RCC 7860 (cell line): ENCODE data around the gene PTPRF.

Experiments
- DNase-seq: peaks from one replicate; pipeline ENCODE4 v3.0.0-alpha.2; 2015; ENCODE audit warnings: low spot score
- FAIRE-seq: peaks from 2 replicates; lab custom pipeline; 2012; peaks lifted over from hg19 to GRCh38; lab: Jason Lieb, UNC

Gene PTPRF

DNA sequence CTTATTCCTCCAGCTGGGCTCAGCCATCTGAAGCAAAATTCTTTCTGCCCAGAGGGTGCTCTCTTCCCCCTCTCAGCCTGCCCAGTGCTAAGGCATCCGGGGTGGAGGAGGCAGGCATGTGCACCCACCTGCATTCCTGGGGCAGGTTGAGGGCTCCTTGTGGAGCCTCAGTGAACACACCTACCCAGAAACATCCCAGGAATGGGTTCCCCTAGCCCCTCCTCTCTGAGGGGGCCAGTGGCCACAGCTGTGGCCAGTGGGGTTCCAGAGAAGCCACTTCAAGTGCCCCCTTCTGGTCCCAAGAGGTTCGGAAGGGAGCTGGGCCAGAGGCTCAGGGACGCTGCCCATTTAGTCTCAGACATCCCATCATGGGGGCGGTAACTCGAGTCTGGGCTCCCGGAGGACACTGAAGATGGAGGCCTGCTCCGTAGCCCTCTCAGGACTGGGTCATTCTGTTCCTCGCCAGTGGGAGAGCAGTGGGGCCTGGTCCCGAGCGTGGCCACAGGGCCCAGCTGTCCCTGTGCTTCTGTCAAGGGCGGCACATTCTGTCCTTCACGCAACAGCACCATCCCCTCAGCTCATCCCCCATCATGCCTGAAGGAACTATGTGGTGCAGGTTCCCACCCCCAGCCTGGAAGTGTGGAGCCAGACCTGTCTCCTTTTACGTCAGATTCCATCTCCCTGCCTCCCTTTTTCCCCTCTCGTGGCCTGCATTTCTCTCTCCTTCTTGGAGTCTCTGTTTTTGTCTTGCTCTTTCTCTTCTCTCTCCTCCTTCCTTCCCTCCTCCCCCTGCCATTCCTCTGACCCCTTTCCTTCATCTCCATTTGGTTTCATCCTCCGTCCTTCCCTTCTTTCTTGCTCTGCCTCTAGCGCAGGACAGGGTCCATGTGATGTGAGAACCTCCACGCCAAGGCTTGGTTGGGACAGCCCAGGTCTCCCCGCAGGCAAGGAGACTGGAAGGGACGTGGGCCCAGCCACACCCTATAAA, 69.6 kb downstream of the PTPRF start:
- DNase-seq (no peak), FAIRE-seq (no peak)

DNA sequence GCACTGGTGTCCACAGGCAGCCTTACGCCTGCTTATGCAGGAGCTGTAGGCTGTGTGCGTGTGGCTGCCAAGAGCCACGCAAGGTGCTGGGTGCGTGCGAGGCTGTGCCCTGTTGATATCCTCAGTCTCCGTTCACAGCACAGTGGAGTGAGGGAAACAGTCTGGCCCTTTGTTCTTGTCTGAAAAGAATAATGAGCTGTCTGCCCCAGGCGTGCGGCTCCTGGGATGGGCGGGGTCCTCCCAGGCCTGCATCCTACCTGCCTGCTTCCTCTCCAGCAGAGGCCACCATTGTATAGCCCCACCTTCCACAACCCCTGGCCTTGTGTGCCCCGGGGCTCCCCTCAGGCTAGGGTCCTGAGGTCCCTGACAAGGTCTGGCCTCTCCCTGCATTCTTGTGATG, 72.3 kb downstream of the PTPRF start:
- DNase-seq = no peak

DNA sequence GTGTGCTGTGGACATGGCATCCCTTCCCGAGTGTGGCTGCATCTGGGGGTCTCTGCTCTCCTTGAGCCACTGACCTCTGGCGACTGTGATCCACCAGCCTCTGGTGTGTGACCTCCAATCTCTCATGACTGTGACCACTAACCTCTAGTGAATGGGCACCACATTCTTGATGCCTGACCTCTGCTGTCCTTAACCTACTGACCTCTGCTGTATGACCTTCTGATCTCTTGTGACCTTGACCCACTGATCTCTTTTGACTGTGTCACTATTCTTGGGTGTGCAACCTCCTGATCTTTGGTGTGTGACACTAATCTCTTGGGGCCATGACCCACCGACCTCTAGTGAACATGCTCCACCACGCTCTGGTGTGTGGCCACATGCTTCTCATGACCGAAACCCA, 73.5 kb downstream of the PTPRF start:
- DNase-seq = no peak
- FAIRE-seq = no peak

More for the DNA sequence above, 72.3 kb downstream of the PTPRF start:
- FAIRE-seq = no peak

DNA sequence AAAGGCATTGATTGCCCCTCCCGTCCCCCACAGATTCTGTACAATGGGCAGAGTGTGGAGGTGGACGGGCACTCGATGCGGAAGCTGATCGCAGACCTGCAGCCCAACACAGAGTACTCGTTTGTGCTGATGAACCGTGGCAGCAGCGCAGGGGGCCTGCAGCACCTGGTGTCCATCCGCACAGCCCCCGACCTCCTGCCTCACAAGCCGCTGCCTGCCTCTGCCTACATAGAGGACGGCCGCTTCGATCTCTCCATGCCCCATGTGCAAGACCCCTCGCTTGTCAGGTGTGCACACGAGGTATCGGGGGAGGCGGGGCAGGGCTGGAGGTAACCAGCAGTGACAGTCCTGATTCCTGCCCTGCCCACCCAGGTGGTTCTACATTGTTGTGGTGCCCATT, 74.5 kb downstream of the PTPRF start:
- FAIRE-seq (no peak), DNase-seq (no peak)

DNA sequence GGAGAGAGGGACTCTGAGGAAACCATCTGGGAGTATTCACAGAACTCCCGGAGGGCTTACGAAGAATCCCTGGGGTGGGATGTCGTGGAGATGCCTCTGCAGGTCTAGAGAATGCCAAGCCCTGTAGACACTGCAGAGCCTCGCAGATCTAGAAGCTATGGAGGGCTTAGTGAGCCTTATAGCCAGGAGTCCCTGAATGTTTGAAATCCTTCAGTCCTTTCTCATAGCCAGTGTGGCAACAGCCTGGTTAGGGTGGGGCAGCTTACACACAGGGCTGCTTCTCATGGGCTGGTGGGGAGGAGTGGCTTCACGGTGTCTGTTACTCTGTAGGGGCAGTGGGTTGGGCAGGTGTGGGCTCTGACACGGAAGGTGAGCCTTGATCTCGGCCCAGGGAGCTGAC, 75.1 kb downstream of the PTPRF start:
- no peak for DNase-seq
- FAIRE-seq = no peak

DNA sequence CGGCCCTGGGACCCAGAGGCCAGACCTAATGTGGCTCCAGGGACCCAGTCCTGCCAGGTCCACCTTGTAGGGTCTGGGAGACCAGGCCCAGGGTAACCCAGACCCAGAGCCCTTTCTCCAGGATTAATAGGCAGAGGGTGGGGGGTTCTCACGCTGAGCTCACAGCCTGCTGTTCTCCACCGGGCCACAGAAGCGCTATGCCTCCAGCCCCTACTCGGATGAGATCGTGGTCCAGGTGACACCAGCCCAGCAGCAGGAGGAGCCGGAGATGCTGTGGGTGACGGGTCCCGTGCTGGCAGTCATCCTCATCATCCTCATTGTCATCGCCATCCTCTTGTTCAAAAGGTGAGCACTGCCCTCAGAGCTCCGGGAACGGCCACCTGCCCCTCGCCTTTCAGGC, 75.9 kb downstream of the PTPRF start:
- DNase-seq (no peak), FAIRE-seq (no peak)

DNA sequence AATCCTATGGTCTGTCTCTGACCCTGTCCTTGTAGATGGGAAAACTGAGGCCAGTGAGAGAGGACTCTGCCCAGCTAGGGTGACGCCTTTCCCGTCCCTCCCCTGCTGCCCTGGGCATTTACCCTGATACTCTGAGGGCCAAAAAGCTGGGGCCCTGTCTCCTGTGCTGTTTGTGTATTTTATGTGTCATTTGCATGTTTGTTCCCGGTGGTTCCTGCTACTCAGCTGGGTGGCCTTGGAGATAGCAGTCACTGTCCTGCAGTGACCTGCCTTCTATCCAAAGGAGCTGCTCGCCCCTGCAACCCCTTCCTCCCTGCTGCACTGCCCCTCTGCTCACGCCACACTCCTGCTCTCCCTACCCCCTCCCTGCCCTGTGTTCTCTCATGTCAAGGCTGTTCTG, 78.1 kb downstream of the PTPRF start:
- FAIRE-seq (no peak), DNase-seq (no peak)

DNA sequence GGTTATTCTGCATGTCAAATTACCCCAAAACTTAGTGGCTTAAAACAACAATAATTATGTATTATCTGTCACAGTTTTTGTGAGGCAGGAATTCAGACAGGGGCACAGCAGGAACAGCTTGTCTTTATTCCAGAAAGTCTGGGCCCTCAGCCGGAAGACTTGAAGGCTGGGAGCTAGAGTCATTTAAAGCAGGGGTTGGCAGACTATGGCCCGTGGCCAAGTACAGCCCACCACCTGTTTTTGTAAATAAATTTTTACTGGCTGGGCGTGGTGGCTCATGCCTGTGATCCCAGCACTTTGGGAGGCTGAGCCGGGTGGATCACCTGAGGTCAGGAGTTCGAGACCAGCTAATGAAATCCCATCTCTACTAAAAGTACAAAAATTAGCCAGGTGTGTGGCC, 79.7 kb downstream of the PTPRF start:
- DNase-seq (no peak), FAIRE-seq (no peak)

DNA sequence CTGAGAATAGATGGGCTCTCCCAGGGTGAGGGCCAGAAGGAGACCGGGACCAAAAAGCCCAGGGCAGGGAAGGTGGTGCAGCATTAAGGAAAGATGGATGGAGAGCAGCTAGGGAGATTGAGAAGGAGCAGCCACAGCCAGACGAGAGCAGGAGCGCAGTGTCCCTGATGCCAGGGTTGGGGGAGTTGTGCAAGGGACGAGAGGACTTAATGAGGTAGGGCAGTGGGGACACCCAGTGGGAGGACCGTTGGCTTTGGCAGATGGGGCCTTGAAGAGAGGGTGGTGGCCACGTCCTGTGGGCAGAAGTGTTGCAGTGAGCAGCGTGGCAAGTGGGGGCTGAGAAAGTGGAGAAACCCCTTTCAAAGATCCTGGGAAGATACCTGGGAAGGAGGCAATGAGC, 81.3 kb downstream of the PTPRF start:
- no peak for FAIRE-seq

DNA sequence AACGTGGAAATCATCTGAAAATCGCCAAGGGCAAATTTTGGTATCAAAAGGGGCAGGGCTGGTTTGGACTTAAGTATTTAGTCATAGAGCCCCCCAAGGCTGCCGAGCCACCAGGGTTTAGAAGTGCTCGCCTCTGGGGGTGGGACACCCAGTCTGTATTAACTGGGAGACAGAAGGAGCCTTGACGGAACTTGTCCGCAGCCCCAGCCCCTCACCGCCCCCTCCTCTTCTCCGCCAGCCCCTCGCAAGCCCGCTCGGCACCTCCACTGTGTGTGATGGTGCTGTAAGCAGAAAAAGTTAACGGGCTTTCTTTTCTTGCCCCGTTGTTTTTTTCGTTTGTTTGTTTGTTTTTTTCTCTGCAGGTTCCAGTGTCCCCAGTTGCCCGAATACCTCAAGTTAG, 81.7 kb downstream of the PTPRF start:
- DNase-seq = no peak
- no peak for FAIRE-seq

More for the DNA sequence above, 81.3 kb downstream of the PTPRF start:
- DNase-seq = no peak

DNA sequence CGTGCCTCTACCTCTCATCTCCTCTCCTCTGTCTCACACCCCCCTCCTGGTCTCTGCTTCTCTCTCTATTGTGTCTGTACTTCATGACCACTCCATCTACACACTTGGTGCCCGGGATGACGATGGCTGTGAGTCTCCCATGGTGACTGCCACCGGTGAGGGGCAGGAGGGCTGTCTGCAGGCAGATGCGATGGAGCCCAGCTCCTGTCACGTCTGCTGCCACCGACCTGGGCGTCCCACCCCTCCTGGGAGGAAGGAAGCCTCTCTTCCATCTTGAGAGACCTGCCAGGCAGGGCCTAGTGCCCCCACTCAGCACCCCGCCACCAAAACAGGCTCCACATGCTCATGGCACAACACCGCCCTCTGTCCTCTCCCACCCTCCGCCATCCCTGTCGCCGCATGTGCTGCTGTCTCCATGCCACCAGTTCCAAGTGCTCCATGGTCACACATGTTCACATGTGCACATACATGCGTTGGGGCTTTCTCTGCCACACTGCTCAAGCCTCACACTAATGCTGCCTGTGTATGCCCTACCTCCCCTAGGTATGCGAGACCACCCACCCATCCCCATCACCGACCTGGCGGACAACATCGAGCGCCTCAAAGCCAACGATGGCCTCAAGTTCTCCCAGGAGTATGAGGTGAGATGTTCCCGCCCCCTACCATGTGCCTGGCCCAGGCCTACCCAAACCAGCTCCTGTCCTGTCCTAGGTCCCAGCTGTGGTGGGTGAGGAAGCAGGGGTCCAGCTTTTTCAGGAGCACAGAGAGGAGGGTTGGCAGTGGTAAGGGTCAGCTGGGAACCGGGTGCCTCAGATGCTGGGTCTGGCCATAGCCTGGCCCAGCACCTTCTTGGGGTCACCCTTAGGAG, 82.6 kb downstream of the PTPRF start:
- FAIRE-seq = no peak

DNA sequence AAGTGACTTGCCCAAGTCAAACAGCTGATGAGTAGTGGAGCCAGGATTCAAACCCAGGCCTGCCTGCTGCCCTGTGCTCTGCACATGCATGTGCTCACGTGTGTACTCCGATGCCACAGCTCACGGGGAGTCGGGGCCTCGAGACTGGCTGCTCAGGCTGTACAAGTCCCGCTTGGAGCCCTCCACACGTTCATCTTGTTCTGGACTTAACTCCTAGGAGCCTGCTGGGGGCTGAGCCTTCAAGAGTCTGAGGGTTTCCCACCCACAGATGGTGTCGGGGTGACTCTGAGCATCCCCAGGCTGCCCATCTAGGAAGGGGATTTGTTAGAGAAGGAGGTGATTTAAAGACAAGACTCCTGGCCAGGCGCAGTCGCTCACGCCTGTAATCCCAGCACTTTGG, 83.5 kb downstream of the PTPRF start:
- no peak for DNase-seq
- FAIRE-seq = no peak

More for the DNA sequence above, 82.6 kb downstream of the PTPRF start:
- no peak for DNase-seq

DNA sequence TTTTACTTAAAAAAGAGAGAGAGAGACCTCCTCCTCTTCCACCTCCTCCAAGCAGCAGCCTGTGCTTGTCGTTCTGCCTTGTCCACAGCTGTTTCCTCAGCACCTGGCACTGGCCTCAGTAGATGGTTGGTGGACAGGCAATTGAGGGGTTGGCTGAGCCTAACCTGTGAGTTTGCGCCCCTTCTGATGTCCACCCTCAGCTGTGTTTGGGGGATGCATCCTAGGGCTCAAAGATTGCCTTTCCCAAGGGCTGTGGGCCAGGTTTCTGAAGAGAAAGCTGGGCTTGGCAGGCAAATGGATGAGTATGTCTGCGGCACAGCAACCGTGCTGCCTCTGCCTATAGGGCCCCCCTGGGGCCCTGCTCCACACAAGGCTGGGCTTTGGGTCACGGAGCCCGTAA, 84.2 kb downstream of the PTPRF start:
- no peak for FAIRE-seq
- no peak for DNase-seq

DNA sequence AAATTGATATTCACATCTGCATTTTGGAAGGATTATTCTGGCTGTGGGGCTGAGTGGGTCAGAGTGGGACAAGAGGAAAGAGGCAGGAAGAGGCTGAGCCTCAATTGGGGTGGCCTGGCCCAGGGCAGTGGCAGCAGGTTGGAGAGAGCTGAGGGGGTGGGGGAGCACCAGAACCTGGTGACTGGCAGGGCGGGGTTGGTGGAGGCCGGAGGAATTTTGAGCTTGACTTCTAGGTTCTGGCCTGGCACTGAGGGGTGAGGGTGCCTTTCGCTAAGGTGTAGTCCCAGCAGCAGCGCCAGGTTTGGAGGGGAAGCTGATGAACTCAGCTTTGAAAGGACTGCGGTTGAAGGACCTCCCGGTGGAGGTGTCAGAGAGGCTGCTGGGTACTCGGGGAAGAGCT, 85.7 kb downstream of the PTPRF start:
- no peak for FAIRE-seq
- no peak for DNase-seq

DNA sequence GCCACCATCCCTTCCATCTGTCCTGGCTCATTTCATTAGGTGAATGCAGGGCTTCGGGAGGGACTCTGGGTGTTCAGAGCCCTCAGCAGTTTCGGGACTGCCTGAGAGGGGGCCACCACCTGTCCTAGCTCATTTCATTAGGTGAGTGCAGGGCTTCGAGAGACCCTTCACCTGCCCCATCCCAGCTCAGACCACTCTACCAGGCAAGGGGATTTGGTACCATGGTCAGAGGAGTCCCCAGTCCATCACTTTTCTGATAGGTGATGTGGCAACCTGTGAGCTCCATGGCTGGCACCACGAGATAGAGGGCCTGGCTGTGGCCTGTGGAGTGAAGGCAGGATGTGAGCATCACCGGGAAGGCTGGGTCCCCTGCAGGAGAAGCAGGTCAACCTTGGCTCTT, 86.3 kb downstream of the PTPRF start:
- no peak for DNase-seq

DNA sequence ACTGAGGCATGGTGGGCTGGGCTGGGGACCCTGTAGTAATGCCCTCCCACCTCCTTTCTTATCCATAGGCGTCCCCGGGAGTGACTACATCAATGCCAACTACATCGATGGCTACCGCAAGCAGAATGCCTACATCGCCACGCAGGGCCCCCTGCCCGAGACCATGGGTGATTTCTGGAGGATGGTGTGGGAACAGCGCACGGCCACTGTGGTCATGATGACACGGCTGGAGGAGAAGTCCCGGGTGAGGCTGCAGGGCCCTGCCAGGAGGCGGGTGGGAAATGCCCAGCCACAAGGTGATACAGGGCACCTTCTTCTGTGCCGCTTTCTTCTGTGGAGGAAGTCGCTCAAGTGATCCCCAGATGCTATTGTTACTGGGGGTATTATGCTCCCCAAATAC, 87.0 kb downstream of the PTPRF start:
- FAIRE-seq = no peak
- DNase-seq = no peak

More for the DNA sequence above, 86.3 kb downstream of the PTPRF start:
- no peak for FAIRE-seq

DNA sequence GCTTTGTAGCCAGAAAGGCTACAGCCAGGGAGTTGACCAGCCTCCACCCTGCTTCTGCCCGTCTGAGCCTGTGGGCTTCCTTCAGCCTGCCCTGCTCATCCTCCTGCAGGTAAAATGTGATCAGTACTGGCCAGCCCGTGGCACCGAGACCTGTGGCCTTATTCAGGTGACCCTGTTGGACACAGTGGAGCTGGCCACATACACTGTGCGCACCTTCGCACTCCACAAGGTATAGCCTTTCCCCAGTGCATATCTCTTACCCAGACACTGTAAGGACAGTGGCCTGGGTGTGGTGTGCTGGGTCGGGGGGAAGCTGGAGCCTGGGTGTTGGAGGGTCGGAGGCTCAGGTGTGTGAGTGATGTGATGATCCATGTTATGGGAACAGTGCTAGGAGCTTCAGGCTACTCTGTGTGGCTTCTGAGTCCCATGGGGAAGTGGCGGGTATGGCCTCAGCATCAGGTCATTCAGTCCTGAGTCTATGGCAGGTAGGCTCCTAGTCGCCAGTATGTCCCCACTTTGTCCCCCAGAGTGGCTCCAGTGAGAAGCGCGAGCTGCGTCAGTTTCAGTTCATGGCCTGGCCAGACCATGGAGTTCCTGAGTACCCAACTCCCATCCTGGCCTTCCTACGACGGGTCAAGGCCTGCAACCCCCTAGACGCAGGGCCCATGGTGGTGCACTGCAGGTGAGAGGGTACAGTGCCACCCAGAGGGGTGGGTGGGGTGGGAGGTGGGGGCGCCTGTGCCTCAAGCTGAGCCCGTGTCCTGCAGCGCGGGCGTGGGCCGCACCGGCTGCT, 88.0 kb downstream of the PTPRF start:
- FAIRE-seq = no peak
- no peak for DNase-seq

DNA sequence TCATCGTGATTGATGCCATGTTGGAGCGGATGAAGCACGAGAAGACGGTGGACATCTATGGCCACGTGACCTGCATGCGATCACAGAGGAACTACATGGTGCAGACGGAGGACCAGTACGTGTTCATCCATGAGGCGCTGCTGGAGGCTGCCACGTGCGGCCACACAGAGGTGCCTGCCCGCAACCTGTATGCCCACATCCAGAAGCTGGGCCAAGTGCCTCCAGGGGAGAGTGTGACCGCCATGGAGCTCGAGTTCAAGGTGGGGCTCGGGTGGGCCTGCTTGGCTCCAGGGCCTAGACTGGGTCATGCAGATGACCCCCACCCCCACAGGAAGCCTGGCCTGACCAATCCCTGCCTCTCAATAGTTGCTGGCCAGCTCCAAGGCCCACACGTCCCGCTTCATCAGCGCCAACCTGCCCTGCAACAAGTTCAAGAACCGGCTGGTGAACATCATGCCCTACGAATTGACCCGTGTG, 88.7 kb downstream of the PTPRF start:
- FAIRE-seq (no peak), DNase-seq (no peak)

DNA sequence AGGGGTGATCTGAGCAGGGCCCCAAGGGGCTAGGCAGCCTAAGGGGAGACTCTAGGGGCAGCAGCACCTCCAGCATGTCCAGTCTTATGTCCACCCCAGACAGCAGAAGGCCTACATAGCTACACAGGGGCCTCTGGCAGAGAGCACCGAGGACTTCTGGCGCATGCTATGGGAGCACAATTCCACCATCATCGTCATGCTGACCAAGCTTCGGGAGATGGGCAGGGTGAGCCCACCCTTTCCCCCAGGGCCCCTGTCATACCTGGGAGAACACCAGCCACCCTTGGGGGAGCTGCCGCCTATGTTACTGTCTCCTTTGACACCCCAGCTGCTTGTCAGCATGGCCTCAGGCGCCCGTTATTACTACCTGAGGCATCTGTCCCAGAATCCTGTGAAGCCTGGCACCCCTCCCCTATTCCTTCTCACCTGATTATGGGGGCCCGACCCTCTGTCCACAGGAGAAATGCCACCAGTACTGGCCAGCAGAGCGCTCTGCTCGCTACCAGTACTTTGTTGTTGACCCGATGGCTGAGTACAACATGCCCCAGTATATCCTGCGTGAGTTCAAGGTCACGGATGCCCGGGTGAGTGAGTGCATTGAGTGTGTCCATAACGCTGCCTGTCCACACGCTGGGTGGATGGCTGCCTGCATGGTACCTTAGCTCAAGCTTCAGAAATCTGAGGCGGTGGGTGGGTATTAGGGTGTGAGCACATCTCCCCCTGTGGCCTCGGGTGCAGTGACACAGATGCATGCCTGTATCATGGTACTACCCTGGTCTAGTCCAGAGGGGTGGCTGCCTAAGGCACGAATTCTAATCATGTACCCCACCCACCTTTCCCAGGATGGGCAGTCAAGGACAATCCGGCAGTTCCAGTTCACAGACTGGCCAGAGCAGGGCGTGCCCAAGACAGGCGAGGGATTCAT, 89.6 kb downstream of the PTPRF start:
- DNase-seq (no peak), FAIRE-seq (no peak)

DNA sequence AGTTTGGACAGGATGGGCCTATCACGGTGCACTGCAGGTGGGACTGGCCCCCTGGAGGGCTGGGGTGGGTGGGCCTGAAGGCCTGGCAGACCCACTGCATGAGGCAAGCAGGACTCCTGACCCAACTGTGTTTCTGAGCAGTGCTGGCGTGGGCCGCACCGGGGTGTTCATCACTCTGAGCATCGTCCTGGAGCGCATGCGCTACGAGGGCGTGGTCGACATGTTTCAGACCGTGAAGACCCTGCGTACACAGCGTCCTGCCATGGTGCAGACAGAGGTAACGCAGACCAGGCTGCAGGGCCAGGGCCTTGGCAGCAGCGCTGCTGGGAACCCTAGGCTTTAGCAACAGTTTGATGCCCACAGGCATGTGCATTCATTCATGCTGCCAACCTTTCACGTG, 90.3 kb downstream of the PTPRF start:
- FAIRE-seq (no peak), DNase-seq (no peak)
